H1 (cell line): ENCODE data around the gene MOB3B. TPM values are rescaled to one million over a fixed set of nuclear protein-coding genes. Genes with fewer than 3 reads are reported as not detected.

Experiments
- CTCF ChIA-PET: fragments of 300-600 bp; sonication (Branson Sonifier 250); formaldehyde crosslinking; loops from one replicate; lab custom pipeline; 2021; ENCODE audit not compliant: partially characterized antibody; lab: Charles Lee
- POLR2A ChIA-PET: fragments of 300-600 bp; sonication (Branson Sonifier 250); formaldehyde crosslinking; loops from one replicate; lab custom pipeline; 2021; ENCODE audit warnings: inconsistent platforms; ENCODE audit not compliant: partially characterized antibody; lab: Charles Lee
- DNase-seq, 2 experiments: peaks; one replicate each; pipeline versions ENCODE4 v3.0.0 to v3.0.0-alpha.2; 2010 to 2022; ENCODE audit warnings: low spot score in 2 of 2, low read depth in 1 of 2, mixed read lengths in 1 of 2
- FAIRE-seq: peaks from 2 replicates; lab custom pipeline; 2011; peaks lifted over from hg19 to GRCh38; lab: Jason Lieb, UNC
- H2AFZ ChIP-seq: 2 replicates; pipeline ENCODE4 v1.8.1; 2012; ENCODE audit warnings: low read length, inconsistent platforms
- H2AK5ac ChIP-seq: 2 replicates; pipeline ENCODE4 v1.6.1; 2013; ENCODE audit warnings: low read depth, low read length
- H2BK120ac ChIP-seq: replicated peaks from 2 replicates; pipeline ENCODE3; 2013; ENCODE audit warnings: low read depth, low read length, inconsistent platforms
- H2BK12ac ChIP-seq: 2 replicates; pipeline ENCODE4 v1.6.1; 2013; ENCODE audit warnings: low read depth, low read length
- H2BK15ac ChIP-seq: 2 replicates; pipeline ENCODE4 v1.6.1; 2013; ENCODE audit warnings: low read length
- H2BK20ac ChIP-seq: 2 replicates; pipeline ENCODE4 v1.6.1; 2013; ENCODE audit warnings: low read length
- H2BK5ac ChIP-seq: 2 replicates; pipeline ENCODE4 v1.6.1; 2013; ENCODE audit warnings: low read depth, low read length
- H3K14ac ChIP-seq: 2 replicates; pipeline ENCODE4 v1.6.1; 2013; ENCODE audit warnings: inconsistent platforms; ENCODE audit not compliant: insufficient read length
- H3K18ac ChIP-seq: 2 replicates; pipeline ENCODE4 v1.6.1; 2013; ENCODE audit warnings: low read length; ENCODE audit errors: extremely low read depth
- H3K23ac ChIP-seq: 2 replicates; pipeline ENCODE4 v1.6.1; 2013; ENCODE audit warnings: inconsistent platforms; ENCODE audit not compliant: insufficient read length
- H3K23me2 ChIP-seq: 2 replicates; pipeline ENCODE4 v1.6.1; 2013; ENCODE audit warnings: low read depth, low read length
- H3K27ac ChIP-seq: 2 replicates; pipeline ENCODE4 v1.6.1; 2011; ENCODE audit warnings: low read depth, low read length, inconsistent platforms
- H3K27me3 ChIP-seq, 4 experiments: replicated peaks in 1 of 4; 1 replicate in 1 of 4; 2 replicates in 3 of 4; pipeline versions ENCODE4 v1.6.1 to v1.8.1; 2011 to 2013; ENCODE audit warnings: low read length in 3 of 4, mild to moderate bottlenecking in 3 of 4, inconsistent platforms in 2 of 4, mixed read lengths in 2 of 4, moderate library complexity in 1 of 4; ENCODE audit not compliant: control insufficient read depth in 3 of 4, insufficient read depth in 3 of 4; ENCODE audit errors: extremely low read depth in 1 of 4
- H3K36me3 ChIP-seq, 4 experiments: 2 replicates each; pipeline versions ENCODE4 v1.6.1 to v1.8.1; 2011 to 2013; ENCODE audit warnings: mild to moderate bottlenecking in 4 of 4, low read length in 3 of 4, moderate library complexity in 2 of 4, control low read depth in 1 of 4, inconsistent platforms in 1 of 4; ENCODE audit not compliant: insufficient read depth in 4 of 4, control insufficient read depth in 2 of 4
- H3K4ac ChIP-seq: replicated peaks from 2 replicates; pipeline ENCODE3; 2013; ENCODE audit warnings: low read length, low read depth, mixed read lengths, inconsistent platforms; ENCODE audit not compliant: insufficient read length
- H3K4me1 ChIP-seq, 4 experiments: replicated peaks in 1 of 4; 1 replicate in 1 of 4; 2 replicates in 3 of 4; pipeline versions ENCODE4 v1.6.1 to v1.8.1; 2011 to 2013; ENCODE audit warnings: low read length in 3 of 4, inconsistent platforms in 2 of 4, mixed read lengths in 1 of 4; ENCODE audit not compliant: insufficient read depth in 4 of 4, control insufficient read depth in 3 of 4
- H3K4me2 ChIP-seq, 2 experiments: 2 replicates each; pipeline versions ENCODE4 v1.6.1 to v1.8.1; 2011 to 2013; ENCODE audit warnings: low read depth in 2 of 2, low read length in 2 of 2, control low read depth in 1 of 2, inconsistent platforms in 1 of 2, mild to moderate bottlenecking in 1 of 2; ENCODE audit not compliant: insufficient read depth in 1 of 2
- H3K4me3 ChIP-seq, 4 experiments: fragments of 200-600, 300-600 bp in 1 of 4; sonication (generic), shearing (Covaris generic), sonication (Bioruptor Twin) in 1 of 4; 2 replicates each; pipeline versions ENCODE4 v1.5.1 to v1.8.1; 2011 to 2016; ENCODE audit warnings: low read length in 4 of 4, low read depth in 3 of 4, control low read depth in 2 of 4, inconsistent platforms in 2 of 4, mild to moderate bottlenecking in 2 of 4, mixed read lengths in 1 of 4, moderate library complexity in 1 of 4; ENCODE audit not compliant: insufficient read depth in 2 of 4; ENCODE audit errors: extremely low read depth in 1 of 4
- H3K56ac ChIP-seq: replicated peaks from 2 replicates; pipeline ENCODE3; 2013; ENCODE audit warnings: low read depth, mild to moderate bottlenecking, mixed read lengths, low read length, inconsistent platforms; ENCODE audit not compliant: insufficient read length
- H3K79me1 ChIP-seq: 2 replicates; pipeline ENCODE4 v1.6.1; 2013; ENCODE audit warnings: low read depth, low read length, control low read depth
- H3K79me2 ChIP-seq, 2 experiments: 2 replicates each; pipeline versions ENCODE4 v1.6.1 to v1.8.1; 2012 to 2013; ENCODE audit warnings: low read length in 2 of 2, mild to moderate bottlenecking in 2 of 2, inconsistent platforms in 1 of 2; ENCODE audit not compliant: insufficient read depth in 2 of 2, control insufficient read depth in 1 of 2
- H3K9ac ChIP-seq, 4 experiments: replicated peaks in 1 of 4; 1 replicate in 1 of 4; 2 replicates in 3 of 4; pipeline versions ENCODE4 v1.6.1 to v1.8.1; 2011 to 2013; ENCODE audit warnings: low read depth in 3 of 4, low read length in 3 of 4, control low read depth in 2 of 4, mild to moderate bottlenecking in 2 of 4, moderate library complexity in 2 of 4, inconsistent platforms in 1 of 4; ENCODE audit errors: extremely low read depth in 1 of 4
- H3K9me3 ChIP-seq, 2 experiments: 2 replicates each; pipeline versions ENCODE4 v1.6.1 to v1.8.1; 2012 to 2013; ENCODE audit warnings: mild to moderate bottlenecking in 2 of 2, moderate library complexity in 2 of 2, control low read depth in 1 of 2, inconsistent platforms in 1 of 2, low read depth in 1 of 2, low read length in 1 of 2, mixed read lengths in 1 of 2; ENCODE audit not compliant: insufficient read depth in 2 of 2
- H4K20me1 ChIP-seq, 2 experiments: replicated peaks in 1 of 2; 2 replicates each; pipeline versions ENCODE3 to v1.8.1; 2011 to 2013; ENCODE audit warnings: inconsistent platforms in 2 of 2, low read length in 2 of 2, mild to moderate bottlenecking in 1 of 2; ENCODE audit not compliant: insufficient read depth in 2 of 2, control insufficient read depth in 1 of 2
- H4K5ac ChIP-seq: 2 replicates; pipeline ENCODE4 v1.6.1; 2013; ENCODE audit warnings: low read length, low read depth, mixed read lengths, inconsistent platforms; ENCODE audit not compliant: insufficient read length
- H4K8ac ChIP-seq: 2 replicates; pipeline ENCODE4 v1.8.0; 2013; ENCODE audit warnings: mild to moderate bottlenecking, moderate library complexity, low read length, inconsistent platforms; ENCODE audit not compliant: insufficient read depth; ENCODE audit errors: extremely low read depth
- H4K91ac ChIP-seq: replicated peaks from 2 replicates; pipeline ENCODE3; 2013; ENCODE audit warnings: low read length, mixed read lengths, inconsistent platforms; ENCODE audit not compliant: insufficient read length
- SIN3A ChIP-seq, 2 experiments: IDR thresholded peaks in 1 of 2; conservative IDR thresholded peaks in 1 of 2; 2 replicates each; pipeline ENCODE4 v1.6.1; 2011 to 2012; ENCODE audit warnings: low read length in 2 of 2, improper control_type of control experiment in 1 of 2, low read depth in 1 of 2, mild to moderate bottlenecking in 1 of 2
- ZNF274 ChIP-seq: IDR thresholded peaks from 2 replicates; pipeline ENCODE4 v1.7.0; 2012; ENCODE audit warnings: low read length, borderline replicate concordance; ENCODE audit errors: extremely low read depth
- WGBS, 2 experiments: shearing (Covaris generic) in 1 of 2; methylation state at CpG; one replicate each; pipeline versions ENCODE4 v1.1.6 to v1.1.7; 2013 to 2015; ENCODE audit warnings: low lambda C conversion rate in 2 of 2, mixed read lengths in 2 of 2, inconsistent platforms in 1 of 2, low coverage in 1 of 2, missing lambda C conversion rate in 1 of 2; ENCODE audit not compliant: insufficient replicate concordance in 2 of 2, insufficient coverage in 1 of 2, insufficient read length in 1 of 2; ENCODE audit errors: extremely low coverage in 1 of 2, missing lambda C conversion rate in 1 of 2; 5-methylcytosine and 5-hydroxymethylcytosine counted together
- polyA plus RNA-seq, 7 experiments: library from polyadenylated mRNA; depleted of rRNA in 3 of 7; stranded (reverse) in 5 of 7; unstranded in 2 of 7; fragments of >200 nt in 5 of 7; fragments of 200-250 nt in 2 of 7; gene quantifications; 1 replicate in 5 of 7; 2 replicates in 1 of 7; 4 replicates in 1 of 7; pipeline versions ENCODE4 v1.2.1 to v1.2.3, GENCODE V29; 2011 to 2013; ENCODE audit warnings: missing spikeins in 2 of 7, mixed read lengths in 2 of 7
- total RNA-seq: library from RNA; stranded (reverse); fragmentation: NEBNext Ultra II Directional; extraction: Animal tissue kit (Norgen Biotek cat#: 25700); gene quantifications from 2 replicates; pipeline ENCODE4 v1.2.1, GENCODE V29; 2021

MOB3B gene
- total and polyA plus RNA-seq, 2 of the 8 experiments (the other 6 are each of a cell fraction or from before 2014, with no cell fraction given): 12.7 to 16.1 TPM

- Histone ChIP-seq H3K27me3 (no peaks in the 10 kb centered on the region), H3K4me2 (no peak overlapping the region), H2AK5ac (no peak overlapping the region), H3K79me2 (no peaks in the 10 kb centered on the region), H3K9ac (no peak overlapping the region), H2AFZ (no peak overlapping the region), H2BK120ac (no peak overlapping the region), H3K79me1 (peaks cover 4% of the 10 kb centered on the region; the same call in 1 of the 2 replicates), H3K4ac (no peak overlapping the region), H3K18ac (no peak overlapping the region), H3K36me3 (no peaks in the 10 kb centered on the region; a peak in 1 of 8 replicates), H3K27ac (no peak overlapping the region), H2BK12ac (no peak overlapping the region), H2BK15ac (no peak overlapping the region), H3K9me3 (no peaks in the 10 kb centered on the region), H3K4me3 (no peak overlapping the region), H2BK20ac (no peak overlapping the region), H4K8ac (no peak overlapping the region), H4K20me1 (no peaks in the 10 kb centered on the region), H2BK5ac (no peak overlapping the region), H3K23ac (no peak overlapping the region), H3K14ac (no peak overlapping the region), H3K4me1 (peaks cover 1 to 19% (median 14%) of the 10 kb centered on the region in 4 experiments; a peak in 5 of 7 replicates), H4K91ac (no peak overlapping the region), H3K23me2 (no peaks in the 10 kb centered on the region), H3K56ac (no peak overlapping the region), H4K5ac (no peak overlapping the region)
- no peak for DNase-seq
- ChIA-PET CTCF (interaction anchor here (0.9 to 2.2 kb wide), 5 partner anchors 10 to 113 kb away, joined by 3 to 7 read pairs (median 3); no protein-coding TSS in a partner anchor), POLR2A (no interaction called here)
- TF ChIP-seq SIN3A (conservative IDR thresholded peaks at IDR 0.05 in 1 of 2, IDR thresholded peaks at IDR 0.05 in 1 of 2; ENCODE audit: low read depth in 1 of 2, low read length in 2 of 2): no peak
- no peak for TF ChIP-seq ZNF274
- FAIRE-seq: no peak
- WGBS, 2 experiments: 0% methylated on average over 1 of the region's 1 CpG; no CpG with 5 or more reads in 1 of the 2 experiments
These were observed 107.3 kb downstream of the MOB3B start for GRCh38 chr9:27422279-27422834.
